ENCODE measurements around the gene POLK.
"Not testable (repeated sequence)": the region's sequence is repeated elsewhere in the genome, so short reads cannot be mapped to it uniquely, and the experiment has no call there.

Gene POLK

GRCh38 chr5:75566710-75567309, 55.1 kb downstream of the POLK start:
- no peak overlapping the region for H3K9ac ChIP-seq (ENCODE audit: low read length in 2 of 2)
- peaks cover 5% of the 10 kb centered on the region for H3K4me1 ChIP-seq (ENCODE audit: control insufficient read depth, insufficient read depth, low read length)
- peaks cover 0 to 2% of the 10 kb centered on the region in 2 donors for H3K36me3 ChIP-seq (ENCODE audit: control insufficient read depth in 2 of 2, insufficient read depth in 2 of 2, low read length in 2 of 2)
- peak overlapping the region; percentile 3 to 16 for H3K4me3 ChIP-seq (ENCODE audit: low read length in 2 of 2)
- H3K27ac ChIP-seq (ENCODE audit: low read length) = peak overlapping the region; percentile 18
- no peaks in the 10 kb centered on the region for H3K9me3 ChIP-seq (ENCODE audit: control insufficient read depth in 2 of 2, low read length in 2 of 2)
- no peaks in the 10 kb centered on the region for H3K27me3 ChIP-seq (ENCODE audit: control insufficient read depth in 1 of 2, insufficient read depth in 2 of 2, low read length in 2 of 2)

DNA sequence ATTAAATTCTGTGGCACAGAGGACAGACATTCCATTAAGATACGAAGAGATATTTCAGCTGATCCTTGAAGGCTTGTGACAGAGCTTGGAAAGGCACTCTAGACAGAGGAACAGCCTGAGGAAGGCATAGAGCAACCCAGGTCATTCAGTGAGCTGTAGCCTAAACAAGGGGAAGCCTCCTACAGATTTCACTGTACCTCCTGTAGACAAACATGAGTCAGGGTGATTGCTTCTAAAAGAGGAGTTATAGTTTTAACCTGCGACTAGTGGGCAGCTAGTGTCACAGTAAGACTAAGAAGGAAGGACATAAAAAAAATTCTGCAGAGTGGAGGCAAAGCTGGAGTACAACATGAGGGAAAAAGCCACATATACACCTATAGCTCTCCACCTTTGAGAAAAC, 56.0 kb downstream of the POLK start:
- Histone ChIP-seq H3K27me3 (ENCODE audit: control insufficient read depth in 1 of 2, insufficient read depth in 2 of 2, low read length in 2 of 2) (no peaks in the 10 kb centered on the region), H3K9ac (ENCODE audit: low read length in 2 of 2) (no peak overlapping the region), H3K27ac (ENCODE audit: low read length) (no peak overlapping the region), H3K9me3 (ENCODE audit: control insufficient read depth in 2 of 2, low read length in 2 of 2) (no peaks in the 10 kb centered on the region), H3K4me3 (ENCODE audit: low read length in 2 of 2) (no peak overlapping the region), H3K36me3 (ENCODE audit: control insufficient read depth in 2 of 2, insufficient read depth in 2 of 2, low read length in 2 of 2) (peaks cover 0 to 2% of the 10 kb centered on the region in 2 donors), H3K4me1 (ENCODE audit: control insufficient read depth, insufficient read depth, low read length) (peaks cover 5% of the 10 kb centered on the region)

- Histone ChIP-seq H3K27ac (ENCODE audit: low read length) (no peak overlapping the region), H3K4me1 (ENCODE audit: control insufficient read depth, insufficient read depth, low read length) (peaks cover 5% of the 10 kb centered on the region), H3K9me3 (ENCODE audit: control insufficient read depth in 2 of 2, low read length in 2 of 2) (no peaks in the 10 kb centered on the region), H3K36me3 (ENCODE audit: control insufficient read depth in 2 of 2, insufficient read depth in 2 of 2, low read length in 2 of 2) (peaks cover 0 to 2% of the 10 kb centered on the region in 2 donors), H3K9ac (ENCODE audit: low read length in 2 of 2) (no peak overlapping the region), H3K4me3 (ENCODE audit: low read length in 2 of 2) (no peak overlapping the region), H3K27me3 (ENCODE audit: control insufficient read depth in 1 of 2, insufficient read depth in 2 of 2, low read length in 2 of 2) (no peaks in the 10 kb centered on the region)
Measured at GRCh38 chr5:75568202-75568601, 56.5 kb downstream of the POLK start.

DNA sequence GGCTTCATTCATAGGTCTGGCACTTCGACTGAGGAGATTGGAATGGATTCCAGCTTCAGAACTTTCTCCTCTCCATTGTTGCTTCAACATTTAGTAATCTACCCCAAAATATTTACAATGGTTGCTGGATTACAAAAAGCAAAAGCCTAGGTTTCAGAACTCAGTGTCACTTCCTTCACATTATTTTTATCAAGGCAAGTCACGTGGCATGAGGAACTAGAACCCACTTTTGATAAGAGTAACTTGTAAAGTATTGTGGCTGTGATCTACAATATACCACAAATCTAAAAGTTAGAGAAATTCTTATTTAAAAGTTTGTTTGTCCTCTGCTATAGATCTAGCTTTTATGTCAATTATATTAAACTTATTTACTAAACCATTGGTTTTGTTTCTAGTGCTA, 59.9 kb downstream of the POLK start:
- H3K9me3 ChIP-seq (ENCODE audit: control insufficient read depth in 2 of 2, low read length in 2 of 2) = no peaks in the 10 kb centered on the region
- H3K4me1 ChIP-seq (ENCODE audit: control insufficient read depth, insufficient read depth, low read length) = peaks cover 6% of the 10 kb centered on the region
- H3K27ac ChIP-seq (ENCODE audit: low read length) = no peak overlapping the region
- no peak overlapping the region for H3K4me3 ChIP-seq (ENCODE audit: low read length in 2 of 2)
- no peak overlapping the region for H3K9ac ChIP-seq (ENCODE audit: low read length in 2 of 2)
- peaks cover 0 to 6% of the 10 kb centered on the region in 2 donors for H3K36me3 ChIP-seq (ENCODE audit: control insufficient read depth in 2 of 2, insufficient read depth in 2 of 2, low read length in 2 of 2)
- H3K27me3 ChIP-seq (ENCODE audit: control insufficient read depth in 1 of 2, insufficient read depth in 2 of 2, low read length in 2 of 2) = no peaks in the 10 kb centered on the region

GRCh38 chr5:75574791-75575190, 63.1 kb downstream of the POLK start:
- H3K27ac ChIP-seq (ENCODE audit: low read length) = no peak overlapping the region
- H3K4me3 ChIP-seq (ENCODE audit: low read length in 2 of 2) = no peak overlapping the region
- H3K36me3 ChIP-seq (ENCODE audit: control insufficient read depth in 2 of 2, insufficient read depth in 2 of 2, low read length in 2 of 2) = peaks cover 3 to 8% of the 10 kb centered on the region in 2 donors
- no peaks in the 10 kb centered on the region for H3K27me3 ChIP-seq (ENCODE audit: control insufficient read depth in 1 of 2, insufficient read depth in 2 of 2, low read length in 2 of 2)
- H3K9me3 ChIP-seq (ENCODE audit: control insufficient read depth in 2 of 2, low read length in 2 of 2) = no peaks in the 10 kb centered on the region
- H3K4me1 ChIP-seq (ENCODE audit: control insufficient read depth, insufficient read depth, low read length) = peaks cover 4% of the 10 kb centered on the region
- H3K9ac ChIP-seq (ENCODE audit: low read length in 2 of 2) = no peak overlapping the region

- not testable (repeated sequence) for H3K4me3 ChIP-seq (ENCODE audit: low read length in 2 of 2); H3K9me3 ChIP-seq (ENCODE audit: control insufficient read depth in 2 of 2, low read length in 2 of 2); H3K4me1 ChIP-seq (ENCODE audit: control insufficient read depth, insufficient read depth, low read length); H3K36me3 ChIP-seq (ENCODE audit: control insufficient read depth in 2 of 2, insufficient read depth in 2 of 2, low read length in 2 of 2); H3K9ac ChIP-seq (ENCODE audit: low read length in 2 of 2); H3K27me3 ChIP-seq (ENCODE audit: control insufficient read depth in 1 of 2, insufficient read depth in 2 of 2, low read length in 2 of 2); H3K27ac ChIP-seq (ENCODE audit: low read length)
Measured at GRCh38 chr5:75578280-75578679, 66.6 kb downstream of the POLK start.

- Histone ChIP-seq H3K27ac (ENCODE audit: low read length) (no peak overlapping the region), H3K4me1 (ENCODE audit: control insufficient read depth, insufficient read depth, low read length) (no peaks in the 10 kb centered on the region), H3K36me3 (ENCODE audit: control insufficient read depth in 2 of 2, insufficient read depth in 2 of 2, low read length in 2 of 2) (peaks cover 0 to 3% of the 10 kb centered on the region in 2 donors), H3K4me3 (ENCODE audit: low read length in 2 of 2) (no peak overlapping the region), H3K9ac (ENCODE audit: low read length in 2 of 2) (no peak overlapping the region), H3K9me3 (ENCODE audit: control insufficient read depth in 2 of 2, low read length in 2 of 2) (no peaks in the 10 kb centered on the region), H3K27me3 (ENCODE audit: control insufficient read depth in 1 of 2, insufficient read depth in 2 of 2, low read length in 2 of 2) (no peaks in the 10 kb centered on the region)
Measured at GRCh38 chr5:75584641-75585040, 73.0 kb downstream of the POLK start.

GRCh38 chr5:75588666-75589065, 77.0 kb downstream of the POLK start:
- Histone ChIP-seq H3K9ac (ENCODE audit: low read length in 2 of 2) (no peak overlapping the region), H3K9me3 (ENCODE audit: control insufficient read depth in 2 of 2, low read length in 2 of 2) (no peaks in the 10 kb centered on the region), H3K27me3 (ENCODE audit: control insufficient read depth in 1 of 2, insufficient read depth in 2 of 2, low read length in 2 of 2) (no peaks in the 10 kb centered on the region), H3K27ac (ENCODE audit: low read length) (no peak overlapping the region), H3K36me3 (ENCODE audit: control insufficient read depth in 2 of 2, insufficient read depth in 2 of 2, low read length in 2 of 2) (peaks cover 3% of the 10 kb centered on the region in 2 donors), H3K4me3 (ENCODE audit: low read length in 2 of 2) (no peak overlapping the region), H3K4me1 (ENCODE audit: control insufficient read depth, insufficient read depth, low read length) (no peaks in the 10 kb centered on the region)

GRCh38 chr5:75600535-75600934, 88.8 kb downstream of the POLK start:
- H3K27me3 ChIP-seq (ENCODE audit: control insufficient read depth in 1 of 2, insufficient read depth in 2 of 2, low read length in 2 of 2) = no peaks in the 10 kb centered on the region
- H3K9me3 ChIP-seq (ENCODE audit: control insufficient read depth in 2 of 2, low read length in 2 of 2) = no peaks in the 10 kb centered on the region
- no peak overlapping the region for H3K27ac ChIP-seq (ENCODE audit: low read length)
- H3K4me3 ChIP-seq (ENCODE audit: low read length in 2 of 2) = no peak overlapping the region
- no peak overlapping the region for H3K9ac ChIP-seq (ENCODE audit: low read length in 2 of 2)
- no peaks in the 10 kb centered on the region for H3K4me1 ChIP-seq (ENCODE audit: control insufficient read depth, insufficient read depth, low read length)
- peaks cover 7 to 14% of the 10 kb centered on the region in 2 donors for H3K36me3 ChIP-seq (ENCODE audit: control insufficient read depth in 2 of 2, insufficient read depth in 2 of 2, low read length in 2 of 2)

GRCh38 chr5:75601567-75601966, 89.9 kb downstream of the POLK start:
- Histone ChIP-seq H3K27ac (ENCODE audit: low read length) (no peak overlapping the region), H3K36me3 (ENCODE audit: control insufficient read depth in 2 of 2, insufficient read depth in 2 of 2, low read length in 2 of 2) (peaks cover 7 to 14% of the 10 kb centered on the region in 2 donors), H3K4me1 (ENCODE audit: control insufficient read depth, insufficient read depth, low read length) (no peaks in the 10 kb centered on the region)

GRCh38 chr5:75601996-75602395, 90.3 kb downstream of the POLK start:
- Histone ChIP-seq H3K9ac (ENCODE audit: low read length in 2 of 2) (no peak overlapping the region), H3K36me3 (ENCODE audit: control insufficient read depth in 2 of 2, insufficient read depth in 2 of 2, low read length in 2 of 2) (peaks cover 7 to 14% of the 10 kb centered on the region in 2 donors), H3K4me1 (ENCODE audit: control insufficient read depth, insufficient read depth, low read length) (no peaks in the 10 kb centered on the region), H3K27ac (ENCODE audit: low read length) (no peak overlapping the region), H3K27me3 (ENCODE audit: control insufficient read depth in 1 of 2, insufficient read depth in 2 of 2, low read length in 2 of 2) (no peaks in the 10 kb centered on the region), H3K4me3 (ENCODE audit: low read length in 2 of 2) (no peak overlapping the region), H3K9me3 (ENCODE audit: control insufficient read depth in 2 of 2, low read length in 2 of 2) (no peaks in the 10 kb centered on the region)

More at GRCh38 chr5:75601567-75601966, 89.9 kb downstream of the POLK start:
- no peak overlapping the region for H3K4me3 ChIP-seq (ENCODE audit: low read length in 2 of 2)
- H3K9me3 ChIP-seq (ENCODE audit: control insufficient read depth in 2 of 2, low read length in 2 of 2) = no peaks in the 10 kb centered on the region
- H3K9ac ChIP-seq (ENCODE audit: low read length in 2 of 2) = no peak overlapping the region
- no peaks in the 10 kb centered on the region for H3K27me3 ChIP-seq (ENCODE audit: control insufficient read depth in 1 of 2, insufficient read depth in 2 of 2, low read length in 2 of 2)
